A673 (cell line): ENCODE measurements around the gene FBXL4. TPM values are rescaled to one million over a fixed set of nuclear protein-coding genes. Genes with fewer than 3 reads are reported as not detected.

ENCODE experiments used
- BruUV-seq: library from RNA; stranded (reverse); fragments of 400-500 nt; replicated peaks from 2 replicates; lab custom pipeline; 2021; lab: Mats Ljungman, UMichigan
- CTCF ChIA-PET: fragments of 300-600 bp; sonication (Branson Sonifier 250); formaldehyde crosslinking; loops from one replicate; lab custom pipeline; 2022; ENCODE audit warnings: antibody characterized with exemption; lab: Charles Lee
- POLR2A ChIA-PET: fragments of 300-600 bp; sonication (Branson Sonifier 250); formaldehyde crosslinking; loops from one replicate; lab custom pipeline; 2022; ENCODE audit warnings: antibody characterized with exemption; ENCODE audit not compliant: low non-redundant PET; lab: Charles Lee
- DNase-seq: peaks from one replicate; pipeline ENCODE4 v3.0.0-alpha.2; 2015; ENCODE audit warnings: low spot score
- H3K27ac ChIP-seq: fragments of 200-600 bp; sonication (generic); 2 replicates; pipeline ENCODE4 v1.5.1; 2016; ENCODE audit warnings: mixed run types, low read depth, mild to moderate bottlenecking, mixed read lengths, antibody characterized with exemption, low read length; ENCODE audit not compliant: poor library complexity, severe bottlenecking
- H3K27me3 ChIP-seq: fragments of 200-600 bp; sonication (generic); replicated peaks from 2 replicates; pipeline ENCODE4 v1.6.1; 2017; ENCODE audit warnings: mixed run types, low read depth, mild to moderate bottlenecking, mixed read lengths, antibody characterized with exemption, low read length; ENCODE audit not compliant: insufficient read depth, poor library complexity
- H3K36me3 ChIP-seq: fragments of 200-600 bp; sonication (generic); 2 replicates; pipeline ENCODE4 v1.6.1; 2016; ENCODE audit warnings: mixed run types, mild to moderate bottlenecking, mixed read lengths, antibody characterized with exemption, low read length; ENCODE audit not compliant: insufficient read depth, poor library complexity, severe bottlenecking
- H3K4me1 ChIP-seq: fragments of 200-600 bp; sonication (generic); 2 replicates; pipeline ENCODE4 v1.6.1; 2017; ENCODE audit warnings: mixed run types, mild to moderate bottlenecking, mixed read lengths, antibody characterized with exemption, low read length; ENCODE audit not compliant: insufficient read depth, poor library complexity, severe bottlenecking
- H3K4me3 ChIP-seq: fragments of 200-600 bp; sonication (generic); 2 replicates; pipeline ENCODE4 v1.5.1; 2016; ENCODE audit warnings: low read depth, mixed run types, mild to moderate bottlenecking, mixed read lengths, low read length; ENCODE audit not compliant: poor library complexity, severe bottlenecking
- H3K9me3 ChIP-seq: fragments of 200-600 bp; sonication (generic); 2 replicates; pipeline ENCODE4 v1.6.1; 2016; ENCODE audit warnings: mixed run types, low read depth, mild to moderate bottlenecking, mixed read lengths, antibody characterized with exemption, low read length; ENCODE audit not compliant: poor library complexity, severe bottlenecking
- EZH2 ChIP-seq: fragments of 200-600 bp; sonication (generic); IDR thresholded peaks from 2 replicates; pipeline ENCODE4 v1.6.1; 2017; ENCODE audit warnings: borderline replicate concordance, low read depth, mild to moderate bottlenecking, mixed read lengths, antibody characterized with exemption, low read length; ENCODE audit not compliant: poor library complexity, severe bottlenecking
- intact Hi-C: fragments of 100-400 bp; cut with micrococcal nuclease; formaldehyde crosslinking; loops from one replicate; pipeline ENCODE4 v1.10.0; 2022; ENCODE audit not compliant: unreplicated experiment
- total RNA-seq: library from RNA; stranded (reverse); gene quantifications from 2 replicates; pipeline ENCODE4 v1.2.3, GENCODE V29; 2021
- TF ChIP-seq, protein P1 (sequence below): fragments of 300-800, 200-600 bp; sonication (generic); conservative IDR thresholded peaks from 2 replicates; pipeline ENCODE4 v1.5.1; 2017; ENCODE audit warnings: low read depth, mild to moderate bottlenecking, antibody characterized with exemption, low read length, moderate library complexity, mixed read lengths

The FBXL4 gene
- total RNA-seq, 1 experiment from 2014 or later, result 13.2 TPM

DNA sequence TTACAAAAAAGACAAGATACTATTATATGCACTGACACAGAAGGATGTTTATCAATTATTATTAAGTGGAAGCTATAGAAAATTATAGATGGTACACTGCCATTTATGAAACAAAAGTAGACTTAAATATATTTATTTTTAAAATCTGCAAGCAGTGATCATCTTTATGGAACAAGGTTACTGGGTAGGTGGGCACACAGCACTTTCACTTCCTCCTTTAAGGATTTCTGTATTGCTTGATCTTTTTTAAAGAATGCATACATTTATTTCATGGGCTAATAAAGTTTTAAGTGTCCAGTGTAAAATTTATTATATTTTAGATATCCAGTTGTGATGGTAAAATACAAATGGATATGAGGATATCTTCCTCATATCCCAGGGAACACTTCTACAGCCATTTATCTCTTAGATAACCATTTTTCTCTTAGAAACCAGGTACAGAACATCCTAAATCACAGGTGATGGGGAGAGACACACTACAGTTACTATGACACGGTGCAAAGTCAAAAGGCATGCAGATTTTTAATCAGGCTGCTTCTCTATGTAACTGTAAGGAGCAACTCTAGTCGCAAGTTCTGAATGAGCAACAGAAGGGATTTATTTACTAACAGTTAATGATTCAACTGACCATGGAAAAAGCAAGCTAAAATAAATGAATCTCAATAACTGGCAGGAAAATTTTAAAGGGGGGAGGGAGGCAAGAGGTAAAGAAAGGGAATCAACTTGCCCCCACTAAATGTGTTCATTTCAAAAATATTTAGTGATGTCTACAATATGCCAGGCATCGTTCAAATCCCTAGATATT is 2.2 kb downstream of the FBXL4 start:
- CTCF ChIA-PET, result no interaction called here
- H3K36me3 ChIP-seq, result no peaks in the 10 kb centered on the region
- peaks cover 7% of the 10 kb centered on the region for H3K9me3 ChIP-seq
- peaks cover 8% of the 10 kb centered on the region for H3K4me1 ChIP-seq
- POLR2A ChIA-PET, result no interaction called here
- TF ChIP-seq, protein P1, sequence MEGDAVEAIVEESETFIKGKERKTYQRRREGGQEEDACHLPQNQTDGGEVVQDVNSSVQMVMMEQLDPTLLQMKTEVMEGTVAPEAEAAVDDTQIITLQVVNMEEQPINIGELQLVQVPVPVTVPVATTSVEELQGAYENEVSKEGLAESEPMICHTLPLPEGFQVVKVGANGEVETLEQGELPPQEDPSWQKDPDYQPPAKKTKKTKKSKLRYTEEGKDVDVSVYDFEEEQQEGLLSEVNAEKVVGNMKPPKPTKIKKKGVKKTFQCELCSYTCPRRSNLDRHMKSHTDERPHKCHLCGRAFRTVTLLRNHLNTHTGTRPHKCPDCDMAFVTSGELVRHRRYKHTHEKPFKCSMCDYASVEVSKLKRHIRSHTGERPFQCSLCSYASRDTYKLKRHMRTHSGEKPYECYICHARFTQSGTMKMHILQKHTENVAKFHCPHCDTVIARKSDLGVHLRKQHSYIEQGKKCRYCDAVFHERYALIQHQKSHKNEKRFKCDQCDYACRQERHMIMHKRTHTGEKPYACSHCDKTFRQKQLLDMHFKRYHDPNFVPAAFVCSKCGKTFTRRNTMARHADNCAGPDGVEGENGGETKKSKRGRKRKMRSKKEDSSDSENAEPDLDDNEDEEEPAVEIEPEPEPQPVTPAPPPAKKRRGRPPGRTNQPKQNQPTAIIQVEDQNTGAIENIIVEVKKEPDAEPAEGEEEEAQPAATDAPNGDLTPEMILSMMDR, result no peak
- no peak for TF ChIP-seq EZH2
- no TSS peak for BruUV-seq
- peak overlapping the region; percentile 56 for H3K4me3 ChIP-seq
- no peaks in the 10 kb centered on the region for H3K27me3 ChIP-seq
- no peak overlapping the region for H3K27ac ChIP-seq
- intact Hi-C loops, result no loop called here
- no peak for DNase-seq

DNA sequence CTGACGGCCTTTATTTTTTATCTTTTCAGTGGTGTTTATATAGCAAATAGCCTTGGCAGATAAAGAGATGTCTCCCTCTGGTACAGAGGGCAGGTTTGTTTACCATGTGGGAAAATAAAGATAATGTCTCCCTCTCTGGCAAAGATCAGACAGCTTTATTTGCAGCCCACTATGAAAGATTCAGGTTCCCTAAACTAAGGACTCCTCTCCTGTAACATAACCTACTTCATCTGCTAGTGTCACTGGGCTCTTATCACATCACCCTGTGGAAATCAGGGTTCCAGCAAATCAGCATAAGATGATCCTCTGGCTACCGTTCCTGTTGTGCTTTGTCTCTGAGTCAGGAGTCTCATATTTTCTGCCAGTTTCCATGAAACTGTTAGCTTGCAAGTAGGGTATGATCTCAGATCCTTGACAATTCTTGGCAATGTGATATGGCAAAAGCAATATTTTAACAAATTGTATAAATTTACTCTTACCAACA is 3.1 kb downstream of the FBXL4 start:
- Histone ChIP-seq H3K27ac (no peak overlapping the region), H3K9me3 (peaks cover 15% of the 10 kb centered on the region), H3K4me1 (peaks cover 8% of the 10 kb centered on the region), H3K27me3 (no peaks in the 10 kb centered on the region), H3K4me3 (no peak overlapping the region), H3K36me3 (peaks cover 4% of the 10 kb centered on the region)
- ChIA-PET POLR2A (no interaction called here), CTCF (no interaction called here)
- peak; percentile 2 for DNase-seq
- no TSS peak for BruUV-seq
- intact Hi-C loops, result no loop called here
- TF ChIP-seq, protein P1, result no peak
- TF ChIP-seq EZH2, result no peak

DNA sequence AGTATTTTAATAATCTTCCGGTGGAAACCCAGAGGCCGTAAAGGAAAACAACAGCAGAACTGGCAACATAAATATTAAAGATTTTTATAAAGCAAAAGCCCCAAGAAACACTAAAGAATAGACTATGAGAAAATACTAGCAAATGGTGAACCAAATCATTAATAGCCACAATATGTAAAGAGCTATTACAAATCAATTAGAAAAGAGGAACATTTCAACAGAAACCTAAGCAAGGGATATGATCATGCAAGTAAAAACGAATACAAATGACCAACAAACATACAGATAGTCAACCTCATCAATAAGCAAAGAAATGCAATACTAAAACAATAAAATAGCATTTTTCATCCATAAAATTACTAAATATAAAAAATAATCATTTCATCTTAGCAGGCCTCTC is 3.6 kb downstream of the FBXL4 start:
- Histone ChIP-seq H3K9me3 (peaks cover 19% of the 10 kb centered on the region), H3K4me3 (no peak overlapping the region), H3K27me3 (no peaks in the 10 kb centered on the region), H3K27ac (no peak overlapping the region), H3K4me1 (peaks cover 8% of the 10 kb centered on the region), H3K36me3 (peaks cover 4% of the 10 kb centered on the region)
- DNase-seq, result no peak
- CTCF ChIA-PET, result no interaction called here
- BruUV-seq, result no TSS peak
- intact Hi-C loops, result no loop called here
- POLR2A ChIA-PET, result no interaction called here
- no peak for TF ChIP-seq EZH2
- TF ChIP-seq, protein P1, result no peak
